ENCODE data around the gene PEA15.
A peak's percentile ranks its signal among the peaks of the same experiment; 100 is the strongest.

Gene PEA15

GRCh38 chr1:160194737-160195059 lies 10.5 kb upstream of the PEA15 start:
- ChIA-PET POLR2A (no interaction called here), CTCF (interaction anchor here (1.0 to 1.8 kb wide), 4 partner anchors 9 to 96 kb away, joined by 3 to 11 read pairs (median 8); no protein-coding TSS in a partner anchor)
- Histone ChIP-seq H3K27ac (ENCODE audit: extremely low read depth, low read depth, low read length) (no peak overlapping the region), H3K36me3 (ENCODE audit: control insufficient read depth in 2 of 2, insufficient read depth in 1 of 2, low read length in 2 of 2) (no peaks in the 10 kb centered on the region), H3K4me3 (ENCODE audit: low read depth, low read length) (no peak overlapping the region), H3K4me1 (ENCODE audit: control insufficient read depth, insufficient read depth, low read length) (no peaks in the 10 kb centered on the region), H3K9me3 (ENCODE audit: control insufficient read depth, insufficient read depth, low read depth, low read length) (no peaks in the 10 kb centered on the region)
- TF ChIP-seq ZFHX2 (tag by site-specific recombination; conservative IDR thresholded peaks at IDR 0.05): peak; percentile 75
- 0 out of 2 replicates have a peak, but pooled peaks have one; percentile 17 for TF ChIP-seq PRDM4 (tag by site-specific recombination; IDR thresholded peaks at IDR 0.05)
- TF ChIP-seq EGR2 (tag by site-specific recombination; IDR thresholded peaks at IDR 0.05; ENCODE audit: low read depth): peak; percentile 88
- 0 out of 2 replicates have a peak, but pooled peaks have one; percentile 0 for TF ChIP-seq ZNF112 (tag by site-specific recombination; IDR thresholded peaks at IDR 0.05)
- 0 out of 2 replicates have a peak, but pooled peaks have one; percentile 4 for TF ChIP-seq ZNF792 (tag by site-specific recombination; IDR thresholded peaks at IDR 0.05)
- TF ChIP-seq ZNF473 (tag by site-specific recombination; IDR thresholded peaks at IDR 0.05): no peak
- 0 out of 2 replicates have a peak, but pooled peaks have one; percentile 6 for TF ChIP-seq ZNF18 (tag by site-specific recombination; IDR thresholded peaks at IDR 0.05)
- TF ChIP-seq ZNF202 (tag by site-specific recombination; IDR thresholded peaks at IDR 0.05; ENCODE audit: borderline replicate concordance): no peak

- CTCF ChIA-PET: interaction anchor here (0.6 to 1.8 kb wide), 5 partner anchors 24 to 180 kb away, joined by 3 to 11 read pairs (median 4); partner anchors contain the start of gene PEX19
- no peaks in the 10 kb centered on the region for H3K36me3 ChIP-seq (ENCODE audit: control insufficient read depth in 2 of 2, insufficient read depth in 1 of 2, low read length in 2 of 2)
Measured at GRCh38 chr1:160196143-160196542, 9.0 kb upstream of the PEA15 start.

GRCh38 chr1:160197231-160197630 lies 8.0 kb upstream of the PEA15 start:
- Histone ChIP-seq H3K9me3 (ENCODE audit: control insufficient read depth, insufficient read depth, low read depth, low read length) (no peaks in the 10 kb centered on the region), H3K4me1 (ENCODE audit: control insufficient read depth, insufficient read depth, low read length) (no peaks in the 10 kb centered on the region), H3K4me3 (ENCODE audit: low read depth, low read length) (no peak overlapping the region), H3K27ac (ENCODE audit: extremely low read depth, low read depth, low read length) (no peak overlapping the region), H3K36me3 (ENCODE audit: control insufficient read depth in 2 of 2, insufficient read depth in 1 of 2, low read length in 2 of 2) (no peaks in the 10 kb centered on the region)
- ChIA-PET POLR2A (no interaction called here), CTCF (interaction anchor here (1.3 to 3.8 kb wide), 2 partner anchors 55 to 94 kb away, joined by 4 to 12 read pairs; no protein-coding TSS in a partner anchor)
- TF ChIP-seq ZNF645 (tag by site-specific recombination; IDR thresholded peaks at IDR 0.05): no peak
- no peak for TF ChIP-seq SCRT2 (tag by site-specific recombination; IDR thresholded peaks at IDR 0.05)
- TF ChIP-seq ZNF701 (tag by site-specific recombination; IDR thresholded peaks at IDR 0.05): no peak
- no peak for TF ChIP-seq REPIN1 (tag by site-specific recombination; IDR thresholded peaks at IDR 0.05; ENCODE audit: low read depth)
- no peak for TF ChIP-seq ZNF692 (tag by site-specific recombination; IDR thresholded peaks at IDR 0.05)
- TF ChIP-seq ZNF175 (tag by site-specific recombination; IDR thresholded peaks at IDR 0.05): no peak
- no peak for TF ChIP-seq ZNF704 (tag by site-specific recombination; IDR thresholded peaks at IDR 0.05)
- TF ChIP-seq KLF7 (tag by site-specific recombination; IDR thresholded peaks at IDR 0.05; ENCODE audit: borderline replicate concordance): no peak
- no peak for TF ChIP-seq ZNF26 (tag by site-specific recombination; IDR thresholded peaks at IDR 0.05)
- TF ChIP-seq ZNF585B (tag by site-specific recombination; IDR thresholded peaks at IDR 0.05): no peak
- no peak for TF ChIP-seq ZNF670 (tag by site-specific recombination; IDR thresholded peaks at IDR 0.05; ENCODE audit: low read depth)
- TF ChIP-seq ZNF211 (tag by site-specific recombination; IDR thresholded peaks at IDR 0.05; ENCODE audit: low read depth): no peak

More at GRCh38 chr1:160196143-160196542, 9.0 kb upstream of the PEA15 start:
- H3K4me1 ChIP-seq (ENCODE audit: control insufficient read depth, insufficient read depth, low read length): no peaks in the 10 kb centered on the region
- no peaks in the 10 kb centered on the region for H3K9me3 ChIP-seq (ENCODE audit: control insufficient read depth, insufficient read depth, low read depth, low read length)
- no peak overlapping the region for H3K4me3 ChIP-seq (ENCODE audit: low read depth, low read length)
- no peak overlapping the region for H3K27ac ChIP-seq (ENCODE audit: extremely low read depth, low read depth, low read length)
- TF ChIP-seq ZNF580 (tag by site-specific recombination; IDR thresholded peaks at IDR 0.05) (no peak), KLF7 (tag by site-specific recombination; IDR thresholded peaks at IDR 0.05; ENCODE audit: borderline replicate concordance) (no peak), ZNF48 (tag by site-specific recombination; IDR thresholded peaks at IDR 0.05) (no peak), SP7 (tag by site-specific recombination; IDR thresholded peaks at IDR 0.05) (no peak)
- POLR2A ChIA-PET: interaction anchor here (0.6 kb wide), 1 partner anchor 10 kb away, joined by 4 read pairs; no protein-coding TSS in a partner anchor
